NOMO-1 (cell line): ENCODE measurements around the gene DDR1.
"Not testable (repeated sequence)": the region's sequence is repeated elsewhere in the genome, so short reads cannot be mapped to it uniquely, and the experiment has no call there.

Source experiments
- DNase-seq, 2 experiments: peaks; one replicate each; lab custom pipeline; 2025; ENCODE audit not compliant: unreplicated experiment in 2 of 2; lab: John Stamatoyannopoulos, UW

DDR1 gene

DNA sequence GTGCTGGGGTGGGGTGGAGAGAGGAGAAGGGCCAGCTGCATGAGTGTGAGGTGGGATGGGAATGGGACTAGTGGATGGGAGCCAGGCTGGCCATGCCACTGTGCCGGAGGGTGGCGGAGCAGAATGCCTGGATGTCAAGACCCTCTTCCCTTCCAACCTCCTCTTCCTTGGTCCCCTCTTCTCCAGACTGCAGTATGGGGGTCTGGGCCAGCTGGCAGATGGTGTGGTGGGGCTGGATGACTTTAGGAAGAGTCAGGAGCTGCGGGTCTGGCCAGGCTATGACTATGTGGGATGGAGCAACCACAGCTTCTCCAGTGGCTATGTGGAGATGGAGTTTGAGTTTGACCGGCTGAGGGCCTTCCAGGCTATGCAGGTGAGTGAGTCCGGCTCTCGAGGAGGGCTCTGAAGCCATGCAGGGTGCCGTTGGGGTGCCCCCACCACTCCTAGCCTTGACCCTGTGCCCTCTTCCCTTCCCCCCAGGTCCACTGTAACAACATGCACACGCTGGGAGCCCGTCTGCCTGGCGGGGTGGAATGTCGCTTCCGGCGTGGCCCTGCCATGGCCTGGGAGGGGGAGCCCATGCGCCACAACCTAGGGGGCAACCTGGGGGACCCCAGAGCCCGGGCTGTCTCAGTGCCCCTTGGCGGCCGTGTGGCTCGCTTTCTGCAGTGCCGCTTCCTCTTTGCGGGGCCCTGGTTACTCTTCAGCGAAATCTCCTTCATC, 7.7 kb downstream of the DDR1 start:
- DNase-seq = peak in 1 of 2 experiments; percentile 30

DNA sequence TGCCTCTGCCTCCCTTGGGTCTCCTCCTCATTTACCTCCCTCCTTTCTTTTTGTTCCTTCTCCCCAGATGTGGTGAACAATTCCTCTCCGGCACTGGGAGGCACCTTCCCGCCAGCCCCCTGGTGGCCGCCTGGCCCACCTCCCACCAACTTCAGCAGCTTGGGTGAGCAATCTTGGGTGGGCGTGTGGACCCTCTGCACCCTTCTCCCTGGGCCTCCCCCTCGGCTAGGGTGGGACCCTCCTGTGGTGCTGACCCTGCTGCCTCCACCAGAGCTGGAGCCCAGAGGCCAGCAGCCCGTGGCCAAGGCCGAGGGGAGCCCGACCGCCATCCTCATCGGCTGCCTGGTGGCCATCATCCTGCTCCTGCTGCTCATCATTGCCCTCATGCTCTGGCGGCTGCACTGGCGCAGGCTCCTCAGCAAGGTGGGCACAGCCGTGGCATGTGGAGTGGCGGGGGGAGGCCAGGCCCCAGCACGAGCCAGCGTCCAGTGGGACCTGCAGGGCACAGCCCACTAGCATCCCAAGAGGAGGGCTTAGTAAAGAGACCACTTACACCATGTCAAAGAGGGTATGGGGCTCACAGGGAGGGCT, 8.8 kb downstream of the DDR1 start:
- no peak for DNase-seq

DNA sequence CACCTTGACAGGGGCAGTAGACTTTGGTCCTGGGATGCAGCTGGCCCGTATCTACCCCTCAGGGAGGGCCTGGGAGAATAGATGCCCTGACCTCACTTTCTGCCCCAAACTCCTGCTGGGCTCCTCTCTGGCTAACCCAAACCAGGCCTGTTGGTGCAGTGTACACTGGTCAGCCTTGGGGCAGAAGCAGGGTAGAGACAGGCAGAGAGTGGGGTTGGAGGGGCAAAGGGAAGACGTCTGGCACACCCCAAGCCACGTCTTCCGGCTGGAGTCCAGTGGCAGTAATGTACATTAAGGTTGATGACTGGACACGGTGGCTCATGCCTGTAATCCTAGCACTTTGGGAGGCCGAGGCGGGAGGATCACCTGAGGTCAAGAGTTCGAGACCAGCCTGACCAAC, 9.3 kb downstream of the DDR1 start:
- DNase-seq = no peak

DNA sequence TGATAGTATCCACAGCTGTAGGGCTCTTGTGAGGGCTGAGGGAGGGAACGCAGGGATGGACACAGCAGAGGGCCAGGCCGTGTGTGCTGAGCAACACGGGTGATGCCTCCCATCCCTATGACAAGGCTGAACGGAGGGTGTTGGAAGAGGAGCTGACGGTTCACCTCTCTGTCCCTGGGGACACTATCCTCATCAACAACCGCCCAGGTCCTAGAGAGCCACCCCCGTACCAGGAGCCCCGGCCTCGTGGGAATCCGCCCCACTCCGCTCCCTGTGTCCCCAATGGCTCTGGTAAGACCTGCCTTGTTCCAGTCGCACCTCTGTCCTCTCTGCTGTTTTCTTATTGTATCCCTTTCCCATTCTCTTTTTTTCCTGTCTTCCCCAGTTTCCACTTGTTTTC, 10.1 kb downstream of the DDR1 start:
- DNase-seq = no peak

DNA sequence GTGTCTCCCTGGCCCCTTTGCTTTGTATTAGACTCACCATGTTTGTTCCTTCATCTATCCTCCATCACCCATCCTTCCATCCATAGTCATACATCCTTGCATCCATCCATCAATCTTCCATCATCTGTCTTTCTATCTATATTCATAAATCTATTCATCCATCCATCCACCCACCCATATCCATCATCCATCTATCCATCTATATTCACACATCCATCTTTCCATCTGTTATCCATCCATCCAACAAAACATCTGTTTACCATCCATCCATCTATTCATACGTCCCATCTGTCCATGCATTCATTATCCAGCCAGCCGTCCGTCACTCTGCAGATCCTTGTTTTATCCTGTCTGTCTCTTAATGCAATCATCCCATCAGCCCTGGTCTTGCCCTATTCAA, 10.6 kb downstream of the DDR1 start:
- no peak for DNase-seq

DNA sequence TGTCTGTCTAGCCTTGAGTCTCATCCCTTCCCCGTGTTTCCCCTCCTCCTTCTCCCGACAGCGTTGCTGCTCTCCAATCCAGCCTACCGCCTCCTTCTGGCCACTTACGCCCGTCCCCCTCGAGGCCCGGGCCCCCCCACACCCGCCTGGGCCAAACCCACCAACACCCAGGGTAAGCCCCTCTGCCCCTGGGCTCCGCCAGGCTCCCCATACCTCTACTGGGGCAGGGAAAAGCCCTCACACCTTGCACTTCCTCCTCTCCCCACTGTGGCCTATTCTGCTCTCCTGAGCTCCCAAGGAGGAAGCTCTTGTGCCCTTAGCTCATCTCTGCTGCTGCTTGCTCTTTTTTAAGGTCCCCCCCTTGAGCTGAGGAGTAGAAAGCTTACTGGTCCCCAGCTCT, 11.0 kb downstream of the DDR1 start:
- no peak for DNase-seq

DNA sequence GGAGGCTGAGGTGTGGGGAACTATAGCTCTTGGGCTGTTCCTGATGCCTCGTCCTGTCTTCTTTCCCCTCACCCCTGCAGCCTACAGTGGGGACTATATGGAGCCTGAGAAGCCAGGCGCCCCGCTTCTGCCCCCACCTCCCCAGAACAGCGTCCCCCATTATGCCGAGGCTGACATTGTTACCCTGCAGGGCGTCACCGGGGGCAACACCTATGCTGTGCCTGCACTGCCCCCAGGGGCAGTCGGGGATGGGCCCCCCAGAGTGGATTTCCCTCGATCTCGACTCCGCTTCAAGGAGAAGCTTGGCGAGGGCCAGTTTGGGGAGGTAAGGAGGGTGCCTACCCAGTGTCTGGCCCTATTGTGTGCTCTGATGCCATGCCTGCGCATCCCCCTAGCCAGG, 12.2 kb downstream of the DDR1 start:
- no peak for DNase-seq

DNA sequence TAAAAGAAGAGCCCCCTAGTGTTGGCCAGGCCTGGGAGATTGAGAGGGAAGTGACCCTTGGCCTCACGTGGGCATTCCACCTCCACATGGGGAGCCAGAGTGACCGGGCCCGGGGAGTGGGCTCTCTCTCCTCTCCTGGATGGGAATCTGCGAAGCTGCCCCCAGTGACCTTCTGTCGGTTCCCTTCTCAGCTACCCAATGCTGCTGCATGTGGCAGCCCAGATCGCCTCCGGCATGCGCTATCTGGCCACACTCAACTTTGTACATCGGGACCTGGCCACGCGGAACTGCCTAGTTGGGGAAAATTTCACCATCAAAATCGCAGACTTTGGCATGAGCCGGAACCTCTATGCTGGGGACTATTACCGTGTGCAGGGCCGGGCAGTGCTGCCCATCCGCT, 13.6 kb downstream of the DDR1 start:
- no peak for DNase-seq

DNA sequence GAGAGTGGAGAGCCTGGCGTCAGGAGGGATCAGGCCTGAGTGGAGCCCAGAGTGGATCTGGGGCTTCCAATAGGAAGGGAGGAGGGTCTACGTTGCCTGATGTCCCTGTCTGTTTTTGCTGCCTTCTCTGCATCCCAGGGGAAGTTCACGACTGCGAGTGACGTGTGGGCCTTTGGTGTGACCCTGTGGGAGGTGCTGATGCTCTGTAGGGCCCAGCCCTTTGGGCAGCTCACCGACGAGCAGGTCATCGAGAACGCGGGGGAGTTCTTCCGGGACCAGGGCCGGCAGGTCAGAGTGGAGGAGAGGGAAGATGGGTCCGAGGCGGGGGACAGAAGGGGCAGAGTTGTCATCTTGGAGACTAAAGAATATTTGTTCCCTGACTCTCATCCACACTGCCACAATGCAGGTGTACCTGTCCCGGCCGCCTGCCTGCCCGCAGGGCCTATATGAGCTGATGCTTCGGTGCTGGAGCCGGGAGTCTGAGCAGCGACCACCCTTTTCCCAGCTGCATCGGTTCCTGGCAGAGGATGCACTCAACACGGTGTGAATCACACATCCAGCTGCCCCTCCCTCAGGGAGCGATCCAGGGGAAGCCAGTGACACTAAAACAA, 14.5 kb downstream of the DDR1 start:
- no peak for DNase-seq

DNA sequence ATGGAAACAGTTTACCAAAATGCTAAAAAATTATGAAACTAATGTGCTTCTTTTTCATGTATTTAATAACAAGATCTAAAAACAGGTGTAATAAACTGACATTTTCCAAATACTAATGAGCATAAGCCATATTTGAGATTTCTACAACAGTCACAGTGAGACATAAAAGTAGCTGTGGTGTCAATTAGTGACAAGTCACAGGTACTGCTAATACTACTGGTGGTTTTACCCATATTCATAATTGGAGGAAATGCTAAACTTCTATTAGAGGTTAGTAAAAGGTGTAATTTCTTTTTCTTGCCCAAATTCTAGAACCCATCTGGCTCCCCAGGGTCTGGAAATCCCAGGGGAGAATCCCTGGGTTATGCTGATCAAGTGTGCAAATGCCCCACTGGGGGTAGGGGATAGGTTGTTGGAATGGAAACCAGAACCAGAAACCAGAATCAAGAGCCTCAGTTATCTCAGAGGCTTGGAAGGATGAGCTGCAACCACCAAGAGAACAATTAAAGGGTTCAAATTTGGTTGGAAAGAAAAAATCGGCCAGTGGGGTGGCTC, 16.6 kb downstream of the DDR1 start:
- DNase-seq = no peak

DNA sequence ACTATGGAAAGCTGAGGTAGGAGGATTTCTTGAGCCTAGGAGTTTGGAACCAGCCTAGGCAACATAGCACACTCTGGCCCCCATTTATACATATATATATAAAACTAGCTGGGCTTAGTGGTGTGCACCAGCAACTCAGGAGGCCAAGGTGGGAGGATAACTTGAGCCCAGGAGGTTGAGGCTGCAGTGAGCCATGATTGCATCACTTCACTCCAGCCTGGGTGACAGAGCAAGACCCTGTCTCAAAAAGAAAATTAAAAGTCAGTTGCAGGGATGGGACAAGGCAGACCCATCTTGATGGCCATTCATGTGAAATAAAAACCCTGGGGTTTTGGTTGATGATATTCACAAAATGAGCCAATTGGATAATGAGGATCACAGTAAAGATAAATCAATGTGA, 17.1 kb downstream of the DDR1 start:
- DNase-seq = no peak

DNA sequence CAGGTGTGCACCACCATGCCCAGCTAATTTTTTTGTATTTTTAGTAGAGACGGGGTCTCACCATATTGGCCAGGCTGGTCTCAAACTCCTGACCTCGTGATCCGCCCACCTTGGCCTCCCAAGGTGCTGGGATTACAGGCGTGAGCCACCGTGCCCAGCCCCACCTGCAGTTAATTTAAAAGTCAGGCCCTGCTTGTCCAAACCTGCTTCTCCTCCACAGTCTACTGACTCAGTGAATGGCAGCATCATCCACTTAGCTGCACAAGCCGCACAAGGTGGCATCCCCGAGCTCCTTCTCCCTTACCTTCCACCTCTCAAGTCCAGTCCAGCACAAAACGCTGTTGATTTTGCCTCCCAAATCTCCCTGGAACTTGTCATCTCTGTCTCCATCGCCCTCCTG, 17.9 kb downstream of the DDR1 start:
- not testable (repeated sequence) for DNase-seq

DNA sequence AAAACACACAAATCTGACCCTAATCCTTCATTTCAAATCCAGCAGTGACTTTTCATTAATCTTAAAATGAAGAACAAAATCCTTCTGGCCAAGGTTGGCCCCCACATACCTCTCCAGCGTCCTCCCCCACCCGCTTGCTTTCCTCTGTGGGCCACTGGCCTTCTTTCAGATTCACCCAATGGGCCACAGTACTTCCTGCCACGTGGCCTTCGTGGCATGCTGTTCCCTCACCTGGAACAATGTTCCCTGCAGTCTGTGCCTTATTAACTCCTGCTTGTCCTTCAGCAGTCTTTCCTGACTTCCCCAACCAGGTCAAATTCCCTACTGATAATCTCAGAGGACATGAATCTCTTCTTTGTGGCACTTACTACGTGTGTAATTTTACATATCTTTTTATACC, 18.4 kb downstream of the DDR1 start:
- DNase-seq = no peak

DNA sequence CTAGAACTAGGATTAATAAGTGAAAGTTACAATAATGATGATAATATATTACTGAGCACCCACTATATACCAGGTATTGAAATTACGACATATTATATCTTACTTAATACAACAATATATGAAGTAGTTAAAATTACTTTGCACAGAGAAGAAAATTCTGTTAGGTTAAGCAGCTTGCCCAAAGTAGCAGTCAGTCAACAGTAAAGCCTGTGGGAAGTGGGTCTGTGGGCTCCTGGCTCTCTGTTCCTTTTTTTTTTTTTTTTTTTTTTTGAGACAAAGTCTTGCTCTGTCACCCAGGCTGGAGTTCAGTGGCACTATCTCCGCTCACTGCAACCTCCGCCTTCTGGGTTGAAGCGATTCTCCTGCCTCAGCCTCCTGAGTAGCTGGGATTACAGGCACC, 18.9 kb downstream of the DDR1 start:
- peak; percentile 19 to 25 for DNase-seq

DNA sequence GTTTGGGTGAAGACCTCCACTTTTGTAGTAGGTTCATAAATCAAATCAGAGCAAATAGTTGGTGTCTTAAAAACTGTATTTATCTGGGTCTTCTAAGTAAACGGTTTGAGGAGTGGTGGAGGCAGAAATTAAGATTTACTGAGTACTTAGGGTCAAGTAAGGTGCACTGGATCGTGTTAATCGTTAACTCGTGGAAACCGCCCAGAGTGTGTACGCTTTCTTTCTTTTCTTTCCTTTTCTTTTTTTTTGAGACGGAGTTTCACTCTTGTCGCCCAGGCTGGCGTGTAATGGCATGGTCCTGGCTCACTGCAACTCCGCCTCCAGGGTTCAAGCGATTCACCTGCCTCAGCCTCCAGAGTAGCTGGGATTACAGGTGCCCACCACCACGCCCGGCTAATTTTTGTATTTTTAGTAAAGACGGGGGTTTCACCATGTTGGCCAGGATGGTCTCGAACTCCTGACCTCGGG, 23.0 kb downstream of the DDR1 start:
- DNase-seq = not testable (repeated sequence)

DNA sequence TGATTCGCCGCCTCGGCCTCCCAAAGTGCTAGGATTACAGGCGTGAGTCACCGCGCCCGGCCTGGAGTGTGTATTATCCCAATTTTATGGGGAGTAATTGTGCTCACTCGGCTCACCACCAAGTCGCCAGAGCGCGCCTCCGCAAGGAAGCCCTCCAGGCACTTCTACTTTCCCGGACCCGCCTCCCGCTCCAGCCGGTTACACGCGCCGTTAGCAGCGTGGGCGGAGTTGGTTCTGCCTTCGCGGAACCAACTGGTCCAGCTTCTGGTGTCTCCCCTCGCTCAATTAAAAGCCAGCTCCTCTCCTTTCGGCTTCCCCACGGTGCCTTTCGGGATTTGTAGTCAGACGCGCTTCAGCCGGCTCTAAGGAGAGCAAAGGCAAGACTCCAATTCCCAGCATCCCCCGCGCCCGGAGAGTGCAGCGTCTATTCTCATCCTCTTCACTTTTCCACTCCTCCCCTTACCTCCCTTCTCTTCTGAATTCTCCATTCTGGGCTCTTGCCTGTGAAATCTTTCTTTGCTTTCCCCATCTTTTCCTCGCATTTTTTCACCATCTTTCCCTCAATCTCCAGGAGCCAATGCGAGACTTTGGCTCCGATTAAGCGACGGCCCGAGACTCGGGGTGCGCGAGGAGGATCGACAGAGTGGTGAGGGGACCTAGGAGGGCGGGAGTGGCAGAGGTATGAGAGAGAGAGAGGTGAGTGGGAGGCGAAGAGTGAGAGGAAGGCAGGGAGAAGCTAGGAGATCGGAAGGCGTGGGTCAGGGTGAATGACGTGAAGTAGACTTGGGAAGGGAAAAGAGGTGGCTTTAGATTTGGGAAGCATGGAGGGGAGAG, 23.7 kb downstream of the DDR1 start, which contains the start of gene GTF2H4:
Gene GTF2H4 (plus strand): TSS at position 450 of the 834 bp plus-strand sequence.
- DNase-seq = peak; percentile 96 to 99

DNA sequence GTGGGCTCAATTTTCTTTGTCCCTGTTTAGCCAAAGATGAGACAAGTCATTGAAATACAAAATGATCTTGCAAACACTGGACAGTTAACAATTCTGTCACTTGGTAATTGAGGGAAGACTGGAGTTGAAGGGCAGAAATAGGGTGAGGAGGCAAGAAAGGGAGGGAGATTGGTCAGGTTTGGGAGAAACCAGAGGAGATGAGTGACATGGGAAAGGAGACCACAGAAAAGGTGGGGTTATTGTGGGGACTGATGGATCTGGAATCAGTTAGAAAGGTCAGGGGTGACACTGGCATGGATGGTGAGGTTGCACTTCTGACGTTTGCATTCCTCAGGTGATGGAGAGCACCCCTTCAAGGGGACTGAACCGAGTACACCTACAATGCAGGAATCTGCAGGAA, 24.4 kb downstream of the DDR1 start:
- no peak for DNase-seq

DNA sequence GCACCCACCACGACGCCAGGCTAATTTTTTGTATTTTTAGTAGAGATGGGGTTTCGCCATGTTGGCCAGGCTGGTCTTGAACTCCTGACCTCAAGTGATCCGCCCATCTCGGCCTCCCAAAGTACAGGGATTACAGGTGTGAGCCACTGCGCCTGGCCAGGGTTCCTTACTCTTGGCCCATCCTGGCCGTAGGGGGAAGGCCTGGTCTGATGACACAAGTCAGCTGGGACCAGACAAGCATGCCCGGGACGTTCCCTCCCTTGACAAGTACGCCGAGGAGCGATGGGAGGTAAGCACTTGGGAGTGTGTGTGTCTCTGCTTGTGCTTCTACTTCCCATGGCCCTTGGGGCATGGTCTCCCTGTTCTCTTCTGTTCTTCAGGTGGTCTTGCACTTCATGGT, 26.2 kb downstream of the DDR1 start:
- not testable (repeated sequence) for DNase-seq

DNA sequence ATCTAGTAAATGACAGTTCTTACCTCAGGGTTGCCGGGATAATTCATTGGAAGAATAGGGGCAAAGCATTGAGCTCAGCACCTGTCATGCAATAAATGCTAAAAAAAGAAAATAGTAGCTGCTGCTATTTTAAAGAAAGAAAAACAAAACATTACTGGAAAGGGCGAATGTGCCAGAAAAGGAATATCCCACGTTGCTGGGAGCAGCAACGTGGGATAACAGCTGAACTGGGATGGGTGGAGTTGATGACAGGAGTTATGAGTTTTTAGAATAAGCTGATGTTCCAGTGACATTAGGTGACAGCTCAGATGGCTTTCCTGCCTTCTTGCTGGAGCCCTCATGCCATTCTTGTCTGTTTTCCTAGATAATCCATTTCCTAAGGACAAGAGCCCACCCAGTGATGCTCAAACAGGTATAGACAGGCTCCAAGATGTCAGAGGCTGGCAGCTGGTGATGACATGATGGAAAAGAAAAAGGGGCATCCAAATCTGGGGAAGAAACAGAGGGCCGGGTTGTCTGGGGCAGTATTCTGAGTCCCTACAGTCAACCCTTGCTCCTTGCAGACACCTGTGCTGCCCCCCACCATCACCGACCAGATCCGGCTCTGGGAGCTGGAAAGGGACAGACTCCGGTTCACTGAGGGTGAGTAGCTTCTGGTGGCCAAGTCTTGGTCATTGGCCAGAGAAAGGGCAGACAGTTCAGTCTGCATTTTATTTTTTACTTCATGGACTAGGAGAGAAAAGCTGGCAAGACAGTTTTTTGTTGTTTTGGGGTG, 28.6 kb downstream of the DDR1 start:
- no peak for DNase-seq

DNA sequence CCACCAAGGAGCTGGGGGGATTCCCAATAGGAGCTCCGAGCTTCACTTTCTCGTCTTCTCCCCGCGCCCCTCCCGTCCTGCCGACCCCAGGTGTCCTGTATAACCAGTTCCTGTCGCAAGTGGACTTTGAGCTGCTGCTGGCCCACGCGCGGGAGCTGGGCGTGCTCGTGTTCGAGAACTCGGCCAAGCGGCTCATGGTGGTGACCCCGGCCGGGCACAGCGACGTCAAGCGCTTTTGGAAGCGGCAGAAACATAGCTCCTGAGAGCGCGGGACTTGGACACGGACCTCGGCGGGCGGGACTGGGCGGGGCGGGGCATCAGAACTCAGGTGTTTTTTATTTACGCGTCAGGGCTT, 29.4 kb downstream of the DDR1 start:
- no peak for DNase-seq
